RWPE1 (cell line): ENCODE results near the gene INTS1.

ENCODE experiments used
- CTCF ChIA-PET: fragments of 350-600 bp; sonication (Branson Sonifier 250); formaldehyde crosslinking; extraction: SDS; loops from one replicate; lab custom pipeline; 2021; lab: Yijun Ruan, JAX
- POLR2A ChIA-PET: fragments of 400-600 bp; formaldehyde crosslinking; extraction: SDS; loops from one replicate; lab custom pipeline; 2020; ENCODE audit warnings: antibody characterized with exemption; ENCODE audit not compliant: low non-redundant PET; lab: Yijun Ruan, JAX
- DNase-seq: peaks from one replicate; pipeline ENCODE4 v3.0.0; 2012; ENCODE audit warnings: low spot score
- H3K27ac ChIP-seq: fragments of 450-650 bp; 2 replicates; pipeline ENCODE4 v1.5.1; 2017
- CTCF ChIP-seq: fragments of 450-650 bp; conservative IDR thresholded peaks from 2 replicates; pipeline ENCODE4 v1.5.1; 2017; ENCODE audit warnings: low read depth, mild to moderate bottlenecking

The INTS1 gene

GRCh38 chr7:1475393-1475792 is 28.8 kb downstream of the INTS1 start:
- POLR2A ChIA-PET = no interaction called here
- H3K27ac ChIP-seq = peak overlapping the region; percentile 59
- TF ChIP-seq CTCF = no peak
- no peak for DNase-seq
- CTCF ChIA-PET = interaction anchor here (0.5 to 1.7 kb wide), 4 partner anchors 29 to 292 kb away, joined by 4 to 6 read pairs (median 5); no protein-coding TSS in a partner anchor

- ChIA-PET POLR2A (interaction anchor here (1.0 kb wide), 1 partner anchor 18 kb away, joined by 3 read pairs; no protein-coding TSS in a partner anchor), CTCF (interaction anchor here (0.5 to 1.7 kb wide), 19 partner anchors 11 to 292 kb away, joined by 3 to 15 read pairs (median 4); partner anchors contain the start of gene MICALL2)
- DNase-seq = no peak
- peak overlapping the region; percentile 59 for H3K27ac ChIP-seq
- TF ChIP-seq CTCF = no peak
Measured at GRCh38 chr7:1474736-1475135, 29.5 kb downstream of the INTS1 start.

- H3K27ac ChIP-seq = peak overlapping the region; percentile 59
- TF ChIP-seq CTCF = peak; percentile 97
- POLR2A ChIA-PET = interaction anchor here (1.0 kb wide), 1 partner anchor 17 kb away, joined by 3 read pairs; no protein-coding TSS in a partner anchor
- CTCF ChIA-PET = interaction anchor here (0.6 to 1.7 kb wide), 24 partner anchors 8 to 1602 kb away, joined by 3 to 15 read pairs (median 4); partner anchors contain the start of gene MICALL2
- peak; percentile 88 for DNase-seq
Measured at GRCh38 chr7:1473864-1474512, 30.2 kb downstream of the INTS1 start.

GRCh38 chr7:1470901-1471300 is 33.3 kb downstream of the INTS1 start:
- H3K27ac ChIP-seq = no peak overlapping the region
- no peak for DNase-seq
- POLR2A ChIA-PET = no interaction called here
- TF ChIP-seq CTCF = no peak
- CTCF ChIA-PET = no interaction called here

- ChIA-PET POLR2A (interaction anchor here (0.7 kb wide), 1 partner anchor 10 kb away, joined by 3 read pairs; the partner anchor contains the start of gene MICALL2), CTCF (no interaction called here)
- TF ChIP-seq CTCF = no peak
- DNase-seq = no peak
- peak overlapping the region; percentile 68 for H3K27ac ChIP-seq
Measured at GRCh38 chr7:1468643-1469298, 35.4 kb downstream of the INTS1 start.

- H3K27ac ChIP-seq = peak overlapping the region; percentile 68
- no peak for DNase-seq
- POLR2A ChIA-PET = interaction anchor here (0.7 kb wide), 1 partner anchor 9 kb away, joined by 3 read pairs; the partner anchor contains the start of gene MICALL2
- TF ChIP-seq CTCF = no peak
- CTCF ChIA-PET = no interaction called here
Measured at GRCh38 chr7:1468203-1468602, 36.0 kb downstream of the INTS1 start.
